COLO668 (cell line): ENCODE measurements around the gene LHFPL3.
A peak's percentile ranks its signal among the peaks of the same experiment; 100 is the strongest.
"Not testable (repeated sequence)": the region's sequence is repeated elsewhere in the genome, so short reads cannot be mapped to it uniquely, and the experiment has no call there.

Experiments used
- DNase-seq: peaks from one replicate; lab custom pipeline; 2025; ENCODE audit not compliant: unreplicated experiment; lab: John Stamatoyannopoulos, UW

LHFPL3 gene

GRCh38 chr7:104480529-104480928 lies 152.1 kb downstream of the LHFPL3 start:
- DNase-seq, result no peak

DNA sequence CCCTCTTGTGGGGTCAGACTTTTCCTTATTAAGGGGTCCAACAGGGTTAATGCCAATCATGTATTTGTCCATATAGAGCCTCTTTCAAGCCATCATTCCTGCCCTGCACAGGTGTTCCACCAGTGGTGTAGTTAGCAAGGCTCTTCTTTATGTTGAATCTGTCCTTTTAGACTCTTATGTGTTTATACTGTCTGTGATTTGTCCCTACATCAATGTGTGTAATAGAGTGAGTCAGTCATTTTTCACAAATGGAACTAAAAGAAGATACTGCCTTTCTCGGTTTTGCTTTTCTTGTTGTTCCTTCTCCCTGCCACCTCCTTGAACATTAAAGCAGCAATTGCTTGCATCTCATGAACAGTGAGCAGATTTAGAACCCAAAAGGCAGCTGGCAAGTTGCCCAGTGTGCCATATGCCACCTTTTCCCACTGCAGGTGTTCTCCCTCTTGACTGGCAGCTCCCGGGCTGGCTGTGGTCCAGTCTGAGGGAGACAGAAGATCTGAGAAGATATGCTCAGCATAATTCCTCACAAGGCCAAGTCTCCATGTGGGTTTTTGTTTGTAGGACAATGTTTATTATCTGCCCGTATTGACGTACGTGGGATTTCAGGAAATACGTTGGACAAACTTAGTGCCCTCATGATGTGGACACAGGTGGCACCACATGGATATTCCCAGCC lies 154.1 kb downstream of the LHFPL3 start:
- peak; percentile 54 for DNase-seq

- no peak for DNase-seq
Measured at GRCh38 chr7:104486931-104487330, 158.5 kb downstream of the LHFPL3 start.

DNA sequence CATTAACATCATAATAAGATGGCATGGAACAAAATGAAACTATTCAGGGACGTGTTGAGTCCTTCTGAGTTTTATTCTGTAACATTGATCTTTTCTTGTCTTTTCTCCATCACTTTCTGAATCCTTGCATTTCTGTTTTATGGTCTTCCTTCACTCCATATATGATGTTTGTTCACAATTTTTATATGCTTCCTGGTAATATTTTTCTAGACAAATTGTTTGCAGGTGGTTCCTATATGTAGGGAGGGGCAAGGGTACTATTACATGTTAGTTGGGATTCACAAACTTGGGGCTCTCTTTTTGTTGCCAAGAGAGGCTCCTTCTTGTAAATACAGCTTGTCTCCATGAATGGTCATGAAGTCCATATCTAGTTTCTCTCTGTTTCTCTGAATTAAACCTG lies 159.2 kb downstream of the LHFPL3 start:
- no peak for DNase-seq

GRCh38 chr7:104497379-104497967 lies 169.1 kb downstream of the LHFPL3 start:
- DNase-seq, result no peak

- no peak for DNase-seq
Measured at GRCh38 chr7:104499975-104500374, 171.6 kb downstream of the LHFPL3 start.

- DNase-seq, result no peak
Measured at GRCh38 chr7:104509874-104510273, 181.5 kb downstream of the LHFPL3 start.

DNA sequence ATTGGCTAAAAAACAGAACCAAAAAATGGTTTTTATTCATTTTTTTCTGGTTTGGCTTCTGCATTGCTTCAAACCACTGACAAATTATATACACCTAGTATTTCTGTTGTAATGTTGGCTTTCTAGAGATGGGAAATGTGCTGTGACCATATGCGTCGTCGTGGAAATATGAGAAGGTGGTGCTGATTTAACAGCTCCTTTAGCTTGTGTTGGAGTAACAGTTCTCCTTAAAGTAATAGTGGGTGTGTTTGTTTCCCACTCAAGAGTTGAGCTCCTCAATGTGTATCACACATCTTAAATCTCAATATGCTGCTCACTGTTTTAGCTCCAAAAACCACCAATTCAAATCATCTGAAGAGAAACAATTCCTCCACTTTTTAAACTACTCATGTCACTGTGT lies 196.4 kb downstream of the LHFPL3 start:
- no peak for DNase-seq

DNA sequence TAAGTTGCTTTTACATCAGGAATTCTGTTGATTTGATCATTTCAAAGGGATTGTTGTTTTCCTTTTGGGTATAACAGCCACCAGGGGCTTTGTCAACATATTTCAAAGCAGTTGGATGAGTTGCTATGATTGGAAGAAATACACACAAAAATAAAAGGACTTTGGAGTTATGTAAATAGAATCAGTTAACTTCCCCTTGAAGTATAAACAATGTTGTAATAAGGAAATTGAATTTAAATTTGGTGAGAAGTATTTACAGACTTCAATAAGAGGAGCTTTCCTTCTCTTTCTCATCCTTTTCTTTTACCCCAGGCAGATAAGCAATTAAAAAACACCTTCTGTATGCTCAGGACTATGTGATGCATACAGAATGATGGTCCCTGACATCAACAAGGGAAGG lies 199.7 kb downstream of the LHFPL3 start:
- no peak for DNase-seq

DNA sequence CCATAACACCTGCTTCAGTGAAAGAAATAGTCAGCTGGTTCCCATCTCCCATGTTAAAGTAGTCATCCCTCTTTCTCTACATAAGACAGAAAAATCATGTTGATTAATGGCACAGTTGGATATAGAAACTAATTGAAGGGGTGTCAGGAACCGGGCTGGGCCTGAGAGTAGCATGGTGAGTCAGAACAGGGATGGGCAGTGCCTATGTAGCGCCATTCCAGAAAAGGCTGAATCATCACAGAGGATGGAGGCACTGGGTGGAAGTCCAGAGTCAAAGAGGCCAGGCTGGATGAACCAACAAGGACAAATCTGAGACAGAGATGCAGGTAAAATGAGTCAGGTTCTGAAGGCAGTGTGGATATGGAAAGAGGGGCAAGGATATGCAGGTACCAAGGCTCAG lies 201.2 kb downstream of the LHFPL3 start:
- no peak for DNase-seq

- no peak for DNase-seq
Measured at GRCh38 chr7:104530251-104530650, 201.8 kb downstream of the LHFPL3 start.

DNA sequence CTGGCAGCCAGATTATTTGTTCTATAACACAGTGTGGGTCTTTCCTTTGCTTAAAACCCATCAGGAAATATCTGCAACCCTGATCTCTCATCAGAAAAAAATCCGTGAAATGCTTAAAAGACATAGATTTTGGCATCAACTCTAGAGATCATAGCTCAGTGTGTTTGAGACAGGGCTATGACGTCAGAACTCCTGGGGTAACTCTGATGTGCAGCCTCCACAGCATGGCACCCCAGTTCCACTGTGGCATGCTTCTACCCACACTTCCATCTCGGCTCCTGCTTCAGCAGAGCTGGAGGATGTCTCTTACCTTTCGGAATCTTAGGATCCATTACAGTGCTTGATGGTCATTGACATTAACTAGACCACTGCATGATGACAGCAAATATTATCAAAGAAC lies 205.7 kb downstream of the LHFPL3 start:
- DNase-seq, result no peak

- no peak for DNase-seq
Measured at GRCh38 chr7:104535841-104536240, 207.4 kb downstream of the LHFPL3 start.

DNA sequence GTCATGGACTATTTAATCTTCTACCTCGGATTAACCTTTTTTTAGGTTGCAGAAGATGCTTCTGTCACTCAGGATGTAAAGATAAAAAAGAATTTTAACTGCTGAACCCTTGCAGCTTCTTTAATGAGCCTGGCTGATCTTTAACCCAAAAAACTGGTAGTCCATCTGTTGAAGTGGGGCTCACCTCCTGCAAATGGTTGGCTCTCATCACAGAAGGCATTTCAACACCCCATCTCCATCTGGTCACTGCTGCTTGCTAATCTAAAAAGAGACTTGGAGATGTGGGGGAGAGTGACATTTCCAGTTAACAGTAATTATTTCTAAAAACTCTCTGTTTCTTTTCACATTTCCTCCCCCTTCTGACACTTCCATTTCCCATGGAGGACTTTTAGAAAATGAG lies 208.6 kb downstream of the LHFPL3 start:
- DNase-seq, result no peak

DNA sequence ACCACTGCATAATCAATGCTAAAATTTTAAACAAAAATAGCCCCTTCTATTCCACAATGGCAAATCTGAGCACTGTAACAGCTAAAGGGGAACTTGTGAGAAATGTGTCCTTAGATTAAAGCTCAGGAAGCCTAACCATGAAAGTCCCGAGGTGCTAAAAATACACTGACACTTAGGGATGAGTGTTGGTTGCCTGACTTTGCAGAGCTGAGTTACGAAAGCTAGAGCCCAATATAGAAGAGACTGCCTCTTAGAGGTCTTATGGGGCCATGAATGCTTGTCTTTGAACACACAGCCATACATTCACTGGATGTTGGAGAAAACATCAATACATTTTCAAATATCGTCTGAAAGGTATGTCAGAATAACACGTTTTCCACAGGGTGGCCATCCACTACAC lies 209.7 kb downstream of the LHFPL3 start:
- DNase-seq, result no peak

DNA sequence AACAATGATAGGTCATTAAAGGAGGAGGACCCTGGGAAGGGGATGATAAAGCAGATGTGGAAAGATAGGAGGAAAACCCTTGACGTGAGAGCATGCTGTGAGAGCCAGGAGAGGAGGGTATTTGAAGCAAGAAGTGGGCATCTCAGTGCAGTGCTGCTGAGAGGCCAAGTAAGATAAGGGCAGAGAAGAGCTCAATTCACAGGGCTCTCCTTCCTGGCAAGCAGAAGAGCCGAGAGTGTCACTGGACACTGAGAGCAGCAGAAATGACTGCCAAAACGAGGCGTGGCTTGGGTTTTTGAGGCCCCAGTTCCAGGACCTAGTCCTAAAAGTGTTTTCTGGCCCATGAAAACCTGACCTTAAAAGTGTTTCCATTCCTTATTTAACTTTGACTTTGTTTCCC lies 213.5 kb downstream of the LHFPL3 start:
- no peak for DNase-seq

GRCh38 chr7:104548861-104549260 lies 220.5 kb downstream of the LHFPL3 start:
- DNase-seq, result no peak

GRCh38 chr7:104550362-104550761 lies 222.0 kb downstream of the LHFPL3 start:
- no peak for DNase-seq

- no peak for DNase-seq
Measured at GRCh38 chr7:104551226-104551625, 222.8 kb downstream of the LHFPL3 start.

DNA sequence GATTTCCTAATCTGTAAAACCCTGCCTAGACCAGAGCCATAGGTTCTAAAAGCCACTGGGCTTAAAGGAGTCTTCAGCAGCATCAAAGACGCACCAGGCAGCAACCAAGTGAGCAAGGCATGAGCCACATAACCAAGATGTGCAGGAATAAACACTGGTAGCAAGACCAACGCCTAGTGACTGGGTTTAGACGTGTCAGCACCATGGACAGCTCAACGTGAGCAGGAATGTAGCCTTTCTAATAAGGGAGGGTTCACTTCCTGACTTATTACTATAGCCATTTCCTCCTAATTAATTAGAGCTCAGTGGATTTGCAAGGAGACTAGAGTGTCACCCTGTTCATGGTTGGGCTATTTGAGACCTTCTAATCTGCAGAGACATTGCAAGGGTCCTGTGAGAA lies 223.7 kb downstream of the LHFPL3 start:
- no peak for DNase-seq

GRCh38 chr7:104553074-104553473 lies 224.7 kb downstream of the LHFPL3 start:
- no peak for DNase-seq

DNA sequence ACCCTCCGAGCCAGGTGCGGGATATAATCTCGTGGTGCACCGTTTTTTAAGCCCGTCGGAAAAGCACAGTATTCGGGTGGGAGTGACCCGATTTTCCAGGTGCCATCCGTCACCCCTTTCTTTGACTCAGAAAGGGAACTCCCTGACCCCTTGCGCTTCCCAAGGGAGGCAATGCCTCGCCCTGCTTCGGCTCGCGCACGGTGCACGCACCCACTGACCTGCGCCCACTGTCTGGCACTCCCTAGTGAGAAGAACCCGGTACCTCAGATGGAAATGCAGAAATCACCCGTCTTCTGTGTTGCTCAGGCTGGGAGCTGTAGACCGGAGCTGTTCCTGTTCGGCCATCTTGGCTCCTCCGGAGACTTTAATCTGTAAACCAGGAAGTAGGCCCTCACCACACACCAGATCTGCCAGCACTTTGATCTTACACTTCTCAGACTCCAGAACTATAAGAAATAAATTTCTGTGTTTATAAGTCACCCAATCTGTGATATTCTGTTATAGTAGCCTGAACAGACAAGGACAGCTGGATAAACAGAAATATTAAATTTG lies 235.0 kb downstream of the LHFPL3 start:
- DNase-seq, result not testable (repeated sequence)

DNA sequence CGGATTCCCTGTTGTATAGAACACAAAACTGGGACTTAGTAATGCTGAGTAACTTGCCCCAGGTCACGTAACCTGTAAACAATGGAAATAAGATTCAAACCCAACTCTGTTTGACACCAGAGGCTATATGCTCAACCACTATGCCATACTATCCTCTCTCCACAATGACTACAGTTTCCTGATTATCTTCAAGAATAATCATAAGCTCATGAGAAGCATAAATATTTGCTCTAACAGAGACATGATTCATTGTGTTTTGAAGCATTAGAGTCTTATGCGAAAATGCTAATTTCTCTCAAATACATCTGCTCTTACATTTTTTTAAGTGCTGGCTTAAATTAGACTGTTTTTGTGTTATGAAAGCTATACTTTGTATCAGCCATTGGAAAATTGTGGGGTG lies 241.3 kb downstream of the LHFPL3 start:
- DNase-seq, result no peak
